ENCODE data around the gene SLC12A3.
A peak's percentile ranks its signal among the peaks of the same experiment; 100 is the strongest.
"Not testable (repeated sequence)": the region's sequence is repeated elsewhere in the genome, so short reads cannot be mapped to it uniquely, and the experiment has no call there.

The SLC12A3 gene

GRCh38 chr16:56927471-56927870, 62.5 kb downstream of the SLC12A3 start:
- DNase-seq (ENCODE audit: low read depth), result no peak

GRCh38 chr16:56929639-56930038, 64.6 kb downstream of the SLC12A3 start:
- no peak for DNase-seq (ENCODE audit: low read depth)

GRCh38 chr16:56930486-56931270, 65.7 kb downstream of the SLC12A3 start:
- DNase-seq (ENCODE audit: low read depth), result no peak

GRCh38 chr16:56931271-56931891, 66.4 kb downstream of the SLC12A3 start:
- no peak for DNase-seq (ENCODE audit: low read depth)

- peak; percentile 99 for DNase-seq (ENCODE audit: low read depth)
Observed at GRCh38 chr16:56931892-56932720, 67.1 kb downstream of the SLC12A3 start, which contains the start of gene HERPUD1. Gene HERPUD1, plus strand, starts transcription at chr16:56932142. Its CDS starts 103 bp downstream, at chr16:56932245.

- DNase-seq (ENCODE audit: low read depth), result peak; percentile 17
Observed at GRCh38 chr16:56932721-56933619, 68.0 kb downstream of the SLC12A3 start.

- no peak for DNase-seq (ENCODE audit: low read depth)
Observed at GRCh38 chr16:56933828-56934598, 69.0 kb downstream of the SLC12A3 start.

GRCh38 chr16:56934599-56935145, 69.7 kb downstream of the SLC12A3 start:
- not testable (repeated sequence) for DNase-seq (ENCODE audit: low read depth)

GRCh38 chr16:56935201-56935600, 70.2 kb downstream of the SLC12A3 start:
- no peak for DNase-seq (ENCODE audit: low read depth)

GRCh38 chr16:56936491-56936890, 71.5 kb downstream of the SLC12A3 start:
- no peak for DNase-seq (ENCODE audit: low read depth)

- no peak for DNase-seq (ENCODE audit: low read depth)
Observed at GRCh38 chr16:56936950-56937349, 71.9 kb downstream of the SLC12A3 start.

GRCh38 chr16:56938664-56939513, 73.9 kb downstream of the SLC12A3 start:
- DNase-seq (ENCODE audit: low read depth), result no peak

GRCh38 chr16:56939801-56940200, 74.8 kb downstream of the SLC12A3 start:
- no peak for DNase-seq (ENCODE audit: low read depth)

- no peak for DNase-seq (ENCODE audit: low read depth)
Observed at GRCh38 chr16:56941092-56941491, 76.1 kb downstream of the SLC12A3 start.

GRCh38 chr16:56941856-56942331, 76.9 kb downstream of the SLC12A3 start:
- no peak for DNase-seq (ENCODE audit: low read depth)

- no peak for DNase-seq (ENCODE audit: low read depth)
Observed at GRCh38 chr16:56943761-56944375, 78.9 kb downstream of the SLC12A3 start.

GRCh38 chr16:56944954-56945839, 80.2 kb downstream of the SLC12A3 start:
- no peak for DNase-seq (ENCODE audit: low read depth)

All from stimulated activated CD8-positive, alpha-beta memory T cell treated with anti-CD3 and anti-CD28 coated beads, Interleukin-12 subunit alpha, Interleukin-12 subunit beta, amount 100 ng/mL, for 4 hours (primary cell).